ENCODE results near the gene CMSS1.

- TF ChIP-seq EZH2 (IDR thresholded peaks at IDR 0.05) (no peak), CTCF (IDR thresholded peaks at IDR 0.05) (no peak), EZH2phosphoT487 (IDR thresholded peaks at IDR 0.05) (no peak)
Observed at GRCh38 chr3:100155590-100155989, 337.9 kb downstream of the CMSS1 start.

Measured in neural progenitor cell (in vitro differentiated cells).